GM23338 (cell line): ENCODE results near the gene ZCCHC8. TPM values are rescaled to one million over a fixed set of nuclear protein-coding genes. Genes with fewer than 3 reads are reported as not detected.

Experiments used
- ATAC-seq: fragments of 200-7000 bp; cut with Tn5 transposase; 3 replicates; pipeline ENCODE4 v1.9.1; 2020
- DNase-seq: peaks from one replicate; pipeline ENCODE4 v3.0.0-alpha.2; 2015; ENCODE audit warnings: low spot score
- H2AFZ ChIP-seq: fragments of 200-600 bp; sonication (generic); 2 replicates; pipeline ENCODE4 v1.8.0; 2016; ENCODE audit warnings: antibody characterized with exemption, mild to moderate bottlenecking, moderate library complexity
- H3F3A ChIP-seq: fragments of 200-600 bp; sonication (generic); replicated peaks from 2 replicates; pipeline ENCODE4 v1.8.0; 2017; ENCODE audit warnings: antibody characterized with exemption, mixed run types, low read depth
- H3K27ac ChIP-seq: fragments of 200-600 bp; sonication (generic); 2 replicates; pipeline ENCODE4 v1.6.1; 2016; ENCODE audit warnings: low read depth
- H3K27me3 ChIP-seq: fragments of 200-600 bp; sonication (generic); 2 replicates; pipeline ENCODE4 v1.8.0; 2016; ENCODE audit warnings: mild to moderate bottlenecking, mixed run types, moderate library complexity; ENCODE audit not compliant: insufficient read depth
- H3K36me3 ChIP-seq: fragments of 200-600 bp; sonication (generic); 2 replicates; pipeline ENCODE4 v1.8.0; 2016; ENCODE audit warnings: mild to moderate bottlenecking; ENCODE audit not compliant: insufficient read depth
- H3K4me1 ChIP-seq: fragments of 200-600 bp; sonication (generic); 2 replicates; pipeline ENCODE4 v1.8.0; 2016; ENCODE audit warnings: mild to moderate bottlenecking, moderate library complexity; ENCODE audit not compliant: insufficient read depth
- H3K4me2 ChIP-seq: fragments of 200-600 bp; sonication (generic); 2 replicates; pipeline ENCODE4 v1.7.1; 2017; ENCODE audit warnings: mixed run types
- H3K4me3 ChIP-seq: fragments of 200-600 bp; sonication (generic); 2 replicates; pipeline ENCODE4 v1.6.1; 2016; ENCODE audit warnings: mixed run types
- H3K79me2 ChIP-seq: fragments of 200-600 bp; sonication (generic); replicated peaks from 2 replicates; pipeline ENCODE4 v1.8.0; 2017; ENCODE audit warnings: mild to moderate bottlenecking; ENCODE audit not compliant: insufficient read depth
- H3K9me2 ChIP-seq: fragments of 200-600 bp; sonication (generic); 2 replicates; pipeline ENCODE4 v1.8.0; 2017; ENCODE audit not compliant: insufficient read depth
- H4K20me1 ChIP-seq: fragments of 200-600 bp; sonication (generic); replicated peaks from 2 replicates; pipeline ENCODE4 v1.8.0; 2017; ENCODE audit warnings: mild to moderate bottlenecking; ENCODE audit not compliant: insufficient read depth
- H3K27ac Mint-ChIP-seq: 2 replicates; pipeline ENCODE4 v1.8.0; 2020; ENCODE audit warnings: inconsistent platforms, mild to moderate bottlenecking, moderate library complexity, mixed read lengths
- H3K27me3 Mint-ChIP-seq: 3 replicates; pipeline ENCODE4 v1.8.0; 2022; ENCODE audit warnings: low read depth, mild to moderate bottlenecking, moderate library complexity, mixed read lengths, inconsistent platforms; ENCODE audit not compliant: insufficient read depth, poor library complexity
- H3K36me3 Mint-ChIP-seq: 3 replicates; pipeline ENCODE4 v1.8.0; 2021; ENCODE audit warnings: low read depth, mild to moderate bottlenecking, inconsistent platforms, moderate library complexity, mixed read lengths
- H3K4me1 Mint-ChIP-seq: 3 replicates; pipeline ENCODE4 v1.8.0; 2020; ENCODE audit warnings: mild to moderate bottlenecking, inconsistent platforms, mixed read lengths
- H3K4me3 Mint-ChIP-seq: 3 replicates; pipeline ENCODE4 v1.8.0; 2021; ENCODE audit warnings: moderate library complexity, mild to moderate bottlenecking, inconsistent platforms, mixed read lengths
- H3K9me3 Mint-ChIP-seq: 3 replicates; pipeline ENCODE4 v1.8.0; 2020; ENCODE audit warnings: moderate library complexity, mild to moderate bottlenecking, inconsistent platforms, mixed read lengths
- CREB1 ChIP-seq: fragments of 250-450 bp; sonication (Bioruptor Pico); IDR thresholded peaks from 2 replicates; pipeline ENCODE4 v1.5.0; 2020; ENCODE audit warnings: low read depth, mild to moderate bottlenecking, moderate library complexity
- CTCF ChIP-seq, 2 experiments: fragments of 200-600 bp in 1 of 2; sonication (generic) in 1 of 2; conservative IDR thresholded peaks; 2 replicates each; pipeline versions ENCODE4 v1.5.1 to v1.6.1; 2016 to 2017; ENCODE audit warnings: antibody characterized with exemption in 2 of 2, low read depth in 2 of 2, mild to moderate bottlenecking in 2 of 2, moderate library complexity in 1 of 2
- EZH2phosphoT487 ChIP-seq: fragments of 200-600 bp; sonication (generic); IDR thresholded peaks from one replicate; pipeline ENCODE4 v1.8.1; 2018; ENCODE audit warnings: antibody characterized with exemption; ENCODE audit not compliant: unreplicated experiment
- NANOG ChIP-seq: IDR thresholded peaks from 2 replicates; pipeline ENCODE4 v1.6.1; 2016; ENCODE audit warnings: antibody characterized with exemption, borderline replicate concordance
- REST ChIP-seq: IDR thresholded peaks from one replicate; pipeline ENCODE4 v1.6.1; 2018; ENCODE audit warnings: antibody characterized with exemption; ENCODE audit not compliant: unreplicated experiment
- STAT1 ChIP-seq: IDR thresholded peaks from one replicate; pipeline ENCODE4 v1.6.1; 2016; ENCODE audit warnings: antibody characterized with exemption; ENCODE audit not compliant: unreplicated experiment
- ZNF331 ChIP-seq: fragments of 250-450 bp; sonication (Bioruptor Pico); IDR thresholded peaks from 2 replicates; pipeline ENCODE4 v1.5.0; 2020; ENCODE audit warnings: low read depth, mild to moderate bottlenecking, moderate library complexity
- ZNF462 ChIP-seq: fragments of 250-450 bp; sonication (Bioruptor Pico); IDR thresholded peaks from 2 replicates; pipeline ENCODE4 v1.5.0; 2020; ENCODE audit warnings: mild to moderate bottlenecking, moderate library complexity
- polyA plus RNA-seq: library from polyadenylated mRNA; unstranded; fragments of >200 nt; fragmentation: Nextera tagmentation; extraction: Ambion mirVana; gene quantifications from 2 replicates; pipeline ENCODE4 v1.2.1, GENCODE V29; 2016
- total RNA-seq: library from RNA; depleted of rRNA; stranded (reverse); fragments of >200 nt; shearing (Covaris generic); gene quantifications from 2 replicates; pipeline ENCODE4 v1.2.3, GENCODE V29; 2014

Gene ZCCHC8
- total and polyA plus RNA-seq, 2 experiments from 2014 or later, result 23.9 to 39.0 TPM

- Histone ChIP-seq H3K27me3 (no peaks in the 10 kb centered on the region), H3K4me2 (peak overlapping the region; percentile 82), H3K36me3 (peaks cover 25% of the 10 kb centered on the region; the same call in 1 of the 2 replicates), H4K20me1 (peaks cover 28% of the 10 kb centered on the region), H3F3A (no peaks in the 10 kb centered on the region), H3K4me3 (peak overlapping the region; percentile 61; the same call in 1 of the 2 replicates), H3K9me2 (no peaks in the 10 kb centered on the region), H3K27ac (no peak overlapping the region), H2AFZ (no peak overlapping the region), H3K79me2 (peaks cover 88% of the 10 kb centered on the region), H3K4me1 (peaks cover 17% of the 10 kb centered on the region)
- H3K9me3 Mint-ChIP-seq, result no peaks in the 10 kb centered on the region
- peaks cover 52% of the 10 kb centered on the region for H3K36me3 Mint-ChIP-seq
- no peak for ATAC-seq
- H3K27me3 Mint-ChIP-seq, result no peaks in the 10 kb centered on the region
- peaks cover 11% of the 10 kb centered on the region for H3K4me1 Mint-ChIP-seq
- no peak for TF ChIP-seq NANOG
- no peak for TF ChIP-seq CTCF (conservative IDR thresholded peaks at IDR 0.05; ENCODE audit: low read depth in 2 of 2)
- no peak for TF ChIP-seq EZH2phosphoT487
- no peak for TF ChIP-seq STAT1
- TF ChIP-seq REST, result no peak
- no peak for TF ChIP-seq ZNF462 (CRISPR knock-in tag)
- no peak for TF ChIP-seq ZNF331 (CRISPR knock-in tag)
- TF ChIP-seq CREB1 (CRISPR knock-in tag), result no peak
- H3K4me3 Mint-ChIP-seq, result no peak overlapping the region
- H3K27ac Mint-ChIP-seq, result no peak overlapping the region
- DNase-seq, result no peak
Observed at GRCh38 chr12:122528582-122528981, 27.9 kb upstream of the ZCCHC8 start.
